GM18951 (cell line): Measurements from ENCODE around the gene KCNK16.
"Not testable (repeated sequence)": the region's sequence is repeated elsewhere in the genome, so short reads cannot be mapped to it uniquely, and the experiment has no call there.

Experiments
- POLR2A ChIP-seq: IDR thresholded peaks from 4 replicates; pipeline ENCODE4 v1.6.1; 2011; ENCODE audit warnings: mild to moderate bottlenecking; ENCODE audit not compliant: insufficient read length, insufficient read depth; ENCODE audit errors: extremely low read depth
- in situ Hi-C: fragments of 300-500 bp; cut with MboI; formaldehyde crosslinking; loops from one replicate; pipeline ENCODE4 v1.12.0; 2022; ENCODE audit warnings: low sequenced_read_pairs, mixed read lengths, inconsistent platforms; ENCODE audit not compliant: unreplicated experiment

Gene KCNK16

DNA sequence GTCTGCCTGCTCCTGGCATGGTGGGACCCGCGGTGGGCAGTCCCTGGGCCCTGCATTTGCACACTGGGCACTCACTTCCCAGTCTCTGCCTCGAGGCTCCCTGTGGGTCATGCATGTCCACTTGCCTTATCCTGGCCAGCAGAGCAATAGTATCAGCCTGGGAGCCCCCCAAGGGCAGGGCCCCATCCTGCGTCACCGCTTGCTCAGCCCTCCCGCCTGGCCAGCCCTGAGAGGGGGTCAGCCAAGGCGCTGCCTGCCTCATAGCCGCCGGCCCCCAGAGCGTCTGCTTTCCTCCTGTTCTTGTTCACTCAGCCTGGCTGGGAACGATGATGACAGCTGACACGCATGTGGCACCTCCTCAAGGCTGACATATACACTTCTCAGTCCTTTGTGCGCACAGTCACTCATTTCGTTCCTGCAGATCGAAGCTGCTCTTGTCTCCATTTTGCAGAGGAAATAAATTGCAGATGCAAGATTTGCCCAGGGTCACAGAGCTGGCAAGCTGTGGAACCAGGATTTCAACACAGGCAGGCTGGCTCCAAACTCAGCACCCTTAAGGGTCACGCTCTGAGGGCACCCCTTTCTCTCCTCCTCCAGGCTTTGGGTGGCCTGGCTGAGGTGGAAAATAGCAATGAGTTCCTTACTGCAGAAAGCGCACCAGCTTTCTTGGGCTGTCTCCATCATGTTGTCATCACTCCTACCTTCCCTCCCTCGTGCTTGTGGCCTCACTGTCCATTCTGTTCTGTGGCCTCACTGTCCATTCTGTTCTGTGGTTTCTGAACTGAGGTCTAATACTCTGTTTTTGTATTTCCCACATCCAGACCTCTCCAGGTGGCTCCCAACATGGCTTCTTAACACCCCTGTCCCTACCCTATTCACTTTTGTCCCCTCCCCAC, 25.5 kb downstream of the KCNK16 start:
- TF ChIP-seq POLR2A = no peak
- in situ Hi-C loops = no loop called here

DNA sequence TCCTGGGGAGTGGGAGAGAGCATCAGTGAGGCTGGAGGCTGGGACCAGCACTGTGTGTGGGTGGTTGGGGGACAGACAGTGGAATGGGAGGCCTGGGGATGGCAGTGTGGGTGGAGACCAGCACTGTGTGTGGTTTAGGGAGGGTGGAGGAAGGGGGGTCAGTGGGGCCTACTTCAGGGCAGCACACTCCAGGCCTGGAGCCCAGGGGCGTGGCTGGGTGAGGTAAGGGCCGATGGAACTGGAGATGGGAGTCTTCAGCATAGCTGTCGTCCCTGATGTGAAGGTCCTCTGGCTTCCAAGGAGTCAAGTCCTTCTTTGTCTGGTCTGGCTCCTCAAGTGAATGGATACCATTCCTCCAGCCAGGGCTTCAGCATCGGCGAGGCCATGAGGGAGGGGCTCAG, 26.9 kb downstream of the KCNK16 start:
- TF ChIP-seq POLR2A = no peak
- in situ Hi-C loops = no loop called here

DNA sequence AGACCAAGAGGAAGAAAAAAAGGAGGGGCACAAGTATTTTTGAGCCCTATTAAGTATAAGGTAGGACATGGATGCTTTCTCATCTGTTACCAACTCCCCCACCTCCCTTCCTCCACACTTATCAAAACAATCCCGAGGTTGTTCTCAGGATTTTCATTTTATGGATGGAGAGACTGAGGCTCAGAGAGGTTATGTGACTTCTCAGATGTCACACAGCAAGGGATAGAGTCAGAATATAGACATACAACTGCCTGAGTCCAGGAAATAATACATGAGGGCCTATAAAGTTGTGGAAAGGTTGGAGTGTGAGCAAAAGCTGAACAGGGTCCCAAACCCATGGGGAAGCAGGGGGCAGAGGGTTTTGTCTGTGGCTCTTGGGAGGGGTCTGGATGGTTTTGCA, 27.6 kb downstream of the KCNK16 start:
- in situ Hi-C loops = no loop called here
- no peak for TF ChIP-seq POLR2A

DNA sequence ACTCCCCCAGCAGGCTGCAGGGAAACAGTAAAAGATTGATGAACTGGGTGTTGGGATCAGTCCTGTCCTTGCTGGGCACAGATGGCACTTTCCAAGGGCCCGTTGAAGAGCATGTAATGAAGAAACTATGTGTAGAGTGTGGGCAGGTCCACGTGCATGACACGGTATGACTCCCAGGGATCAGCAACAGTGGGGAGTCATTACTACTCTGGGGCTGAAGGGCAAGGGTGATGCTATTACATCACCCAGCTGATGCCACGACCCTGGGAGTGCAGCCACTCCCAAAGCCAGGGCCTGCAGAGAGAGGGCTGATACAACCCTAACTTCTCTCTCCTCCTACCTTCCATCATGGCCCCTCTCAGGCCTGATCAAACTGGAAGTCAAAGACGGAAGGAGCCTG, 28.4 kb downstream of the KCNK16 start:
- in situ Hi-C loops = no loop called here
- no peak for TF ChIP-seq POLR2A

DNA sequence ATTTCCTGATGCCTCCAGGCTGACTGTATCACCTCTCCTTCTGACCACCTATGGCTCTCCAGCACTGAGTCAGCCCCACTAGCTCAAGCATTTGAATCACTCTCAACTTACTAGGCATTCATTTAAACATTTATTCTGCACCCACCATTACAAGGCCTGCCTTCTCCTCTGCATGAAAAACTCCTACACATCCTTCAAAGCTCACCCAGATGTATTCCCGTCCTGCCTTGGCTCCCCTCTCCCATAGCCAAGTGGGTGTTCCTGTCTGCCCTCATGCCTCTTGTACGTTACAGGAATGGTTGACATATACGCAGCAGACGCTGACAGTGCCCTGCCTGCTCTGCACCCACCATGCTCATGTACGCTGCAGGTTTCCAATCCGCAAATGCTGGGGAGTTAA, 29.9 kb downstream of the KCNK16 start:
- TF ChIP-seq POLR2A = no peak
- in situ Hi-C loops = no loop called here

DNA sequence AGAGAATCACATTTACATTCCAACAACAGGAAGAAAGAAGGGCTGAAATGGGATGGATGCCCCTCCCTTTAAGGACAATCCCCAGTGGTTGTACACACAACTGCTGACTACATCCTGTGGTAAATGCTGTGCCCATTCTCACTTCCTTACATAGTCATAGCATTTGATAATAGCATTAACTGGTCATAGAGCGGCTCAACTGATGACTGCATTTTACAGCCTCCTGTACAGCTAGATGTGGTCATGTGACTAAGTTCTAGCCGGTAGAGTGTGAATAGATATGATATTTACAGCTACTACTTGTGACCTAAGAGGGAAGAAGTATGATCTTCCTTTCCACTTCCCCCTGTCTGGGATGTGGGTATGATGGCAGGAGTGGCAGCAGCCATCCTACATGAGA, 33.0 kb downstream of the KCNK16 start:
- TF ChIP-seq POLR2A = no peak

DNA sequence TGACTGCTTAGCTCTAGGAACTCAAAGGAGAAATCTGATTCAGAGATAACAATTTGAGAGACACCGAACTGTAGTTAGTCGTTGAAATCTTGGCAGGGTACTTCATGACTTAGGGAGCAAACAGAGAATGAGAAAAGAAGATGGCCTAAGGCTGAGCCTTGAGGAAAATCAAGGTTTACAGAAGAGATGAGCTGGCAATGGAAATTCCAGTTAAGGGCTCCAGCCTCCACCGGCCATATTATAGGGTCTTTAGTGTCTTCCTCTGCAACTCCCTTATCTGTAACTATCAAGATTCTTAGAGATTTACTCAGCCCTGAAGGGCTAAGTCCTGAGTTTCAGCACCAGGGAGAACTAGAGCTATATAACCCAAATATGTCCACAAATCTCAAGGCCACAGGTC, 34.9 kb downstream of the KCNK16 start:
- in situ Hi-C loops = no loop called here
- no peak for TF ChIP-seq POLR2A

More for the DNA sequence above, 33.0 kb downstream of the KCNK16 start:
- in situ Hi-C loops = no loop called here

DNA sequence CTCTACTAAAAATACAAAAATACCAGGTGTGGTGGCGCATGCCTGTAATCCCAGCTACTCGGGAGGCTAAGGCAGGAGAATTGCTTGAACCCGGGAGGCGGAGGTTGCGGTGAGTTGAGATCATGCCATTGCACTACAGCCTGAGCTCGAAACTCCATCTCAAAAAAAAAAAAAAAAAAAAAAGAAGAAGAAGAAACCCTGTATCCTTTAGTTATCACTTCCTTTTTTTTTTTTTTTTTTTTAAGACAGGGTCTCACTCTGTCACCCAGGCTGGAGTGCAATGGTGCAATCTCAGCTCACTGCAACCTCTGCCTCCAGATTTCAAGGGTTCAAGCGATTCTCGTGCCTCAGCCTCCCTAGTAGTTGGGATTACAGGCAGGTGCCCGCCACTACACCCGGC, 35.9 kb downstream of the KCNK16 start:
- in situ Hi-C loops = not testable (repeated sequence)

DNA sequence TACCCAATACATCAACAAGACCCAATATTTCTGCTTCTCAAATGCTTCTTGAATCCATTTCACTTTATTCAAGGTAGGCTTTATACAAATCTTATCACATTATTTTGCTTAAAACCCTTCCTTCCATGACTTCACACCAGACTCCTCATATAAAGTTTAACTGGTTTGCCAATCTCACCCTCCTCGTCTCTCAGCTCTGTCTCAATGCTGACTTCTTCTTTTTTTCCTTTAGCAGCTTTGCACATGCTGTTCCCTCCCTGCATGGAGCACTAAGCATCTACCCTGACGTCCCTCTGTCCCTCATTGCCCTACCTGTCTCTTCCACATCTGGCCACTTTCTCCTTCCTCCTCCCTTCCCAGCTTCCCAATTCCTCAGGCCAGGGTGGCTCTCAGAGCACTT, 39.7 kb downstream of the KCNK16 start:
- in situ Hi-C loops = no loop called here
- TF ChIP-seq POLR2A = no peak

DNA sequence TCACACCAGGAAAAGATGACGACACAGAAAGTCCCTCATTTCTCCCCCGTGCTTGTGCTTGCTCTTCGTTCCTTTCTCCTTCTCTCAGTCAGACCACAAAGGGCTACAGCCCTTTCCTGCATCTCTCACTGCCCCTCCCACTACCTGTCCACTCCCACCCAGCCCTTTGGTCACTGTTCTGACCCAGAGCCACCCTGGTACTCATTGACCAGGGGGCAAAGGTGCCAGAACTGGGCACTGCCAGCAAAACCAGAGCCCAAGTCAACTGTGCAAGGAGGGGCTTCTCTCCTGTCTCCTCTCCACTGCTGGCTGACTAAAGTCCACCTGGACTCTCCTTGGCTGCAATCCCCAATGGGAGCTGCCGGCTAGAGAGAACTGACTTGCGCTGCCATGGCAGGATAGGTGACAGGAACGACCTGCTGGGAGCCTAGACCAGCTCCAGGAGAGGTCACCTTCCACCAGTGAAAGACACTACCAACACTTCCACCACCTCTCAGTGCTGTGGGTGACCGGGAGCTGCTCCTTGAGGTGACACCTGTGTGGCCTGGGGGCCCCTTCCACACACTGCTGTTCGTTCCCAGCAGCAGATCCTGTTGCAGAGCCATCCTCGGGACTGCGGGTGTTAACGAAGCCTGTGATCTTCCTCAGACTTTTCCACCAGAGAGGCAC, 41.1 kb downstream of the KCNK16 start:
- no peak for TF ChIP-seq POLR2A
- in situ Hi-C loops = no loop called here

DNA sequence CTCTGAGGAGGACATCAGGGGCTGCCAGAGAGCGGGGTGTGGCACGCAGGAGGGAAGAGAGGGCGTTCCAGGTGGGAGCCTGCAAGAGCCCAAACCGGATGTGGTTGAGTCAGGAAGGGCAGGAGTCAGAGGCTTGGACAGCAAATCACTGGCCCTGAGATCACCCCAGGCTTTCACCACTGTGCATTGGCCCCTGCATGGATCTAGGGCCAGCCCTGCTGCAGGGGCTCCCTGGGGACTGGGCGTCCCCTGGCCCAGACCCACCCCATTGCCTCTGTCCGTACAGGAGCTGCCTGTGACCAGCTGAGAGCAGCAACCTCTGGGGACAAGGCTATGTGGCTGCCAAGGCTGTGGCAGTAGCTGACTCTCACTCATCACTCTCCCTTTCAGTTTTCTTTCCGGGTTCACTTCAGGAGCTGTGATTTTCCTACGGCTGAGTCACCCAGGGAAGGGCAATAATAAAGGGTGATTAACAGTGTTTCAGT, 42.2 kb downstream of the KCNK16 start:
- in situ Hi-C loops = no loop called here
- no peak for TF ChIP-seq POLR2A

DNA sequence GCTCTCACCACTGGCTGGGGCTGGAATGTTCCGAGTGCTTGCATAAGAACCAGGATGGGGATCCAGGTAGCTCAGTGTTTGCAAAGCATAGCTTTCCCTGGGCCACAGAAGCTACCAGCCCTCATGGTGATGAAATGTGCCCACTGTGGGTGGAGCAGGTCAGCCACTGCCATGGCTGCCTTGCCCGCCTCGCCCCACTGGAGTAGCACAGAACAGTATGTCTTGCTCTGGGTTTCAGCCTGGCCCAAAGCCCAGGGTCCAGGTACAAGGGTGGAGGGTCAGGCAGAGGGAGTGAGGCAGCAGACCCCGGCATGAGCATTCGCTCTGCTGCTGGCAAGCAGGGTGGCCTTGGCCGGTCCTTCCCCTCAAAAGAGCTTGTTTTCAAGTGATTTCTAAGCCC, 43.0 kb downstream of the KCNK16 start:
- in situ Hi-C loops = no loop called here
- TF ChIP-seq POLR2A = no peak

DNA sequence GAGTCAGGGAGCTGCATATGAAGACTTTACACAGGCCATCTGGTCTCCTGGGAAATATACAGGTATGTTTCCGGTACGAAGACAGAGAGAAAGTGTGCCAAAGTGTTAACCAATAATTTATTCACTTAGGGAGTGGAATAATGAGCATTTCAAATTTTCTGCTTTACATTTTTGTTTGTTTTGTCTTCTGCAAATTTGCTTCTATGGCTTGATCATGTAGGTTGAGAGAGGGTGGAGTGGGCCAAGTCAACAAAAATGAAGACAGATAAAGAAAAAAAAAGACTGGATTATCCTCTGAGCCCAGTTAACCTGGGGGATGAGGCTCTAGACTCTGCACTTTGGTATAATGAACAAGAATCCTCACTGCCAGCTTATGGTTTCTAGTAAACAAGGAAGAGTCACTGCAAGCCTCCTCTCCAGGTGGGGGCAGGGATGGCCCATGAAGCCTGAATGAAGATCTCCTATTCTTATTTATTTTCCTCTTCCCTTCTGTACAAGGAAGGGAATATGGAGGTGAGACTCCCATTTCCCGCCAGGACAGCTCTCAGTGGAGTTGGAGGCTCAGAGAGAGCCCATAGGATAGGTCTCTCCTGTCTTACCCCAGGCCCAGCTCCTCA, 46.0 kb downstream of the KCNK16 start:
- in situ Hi-C loops = no loop called here
- TF ChIP-seq POLR2A = no peak

DNA sequence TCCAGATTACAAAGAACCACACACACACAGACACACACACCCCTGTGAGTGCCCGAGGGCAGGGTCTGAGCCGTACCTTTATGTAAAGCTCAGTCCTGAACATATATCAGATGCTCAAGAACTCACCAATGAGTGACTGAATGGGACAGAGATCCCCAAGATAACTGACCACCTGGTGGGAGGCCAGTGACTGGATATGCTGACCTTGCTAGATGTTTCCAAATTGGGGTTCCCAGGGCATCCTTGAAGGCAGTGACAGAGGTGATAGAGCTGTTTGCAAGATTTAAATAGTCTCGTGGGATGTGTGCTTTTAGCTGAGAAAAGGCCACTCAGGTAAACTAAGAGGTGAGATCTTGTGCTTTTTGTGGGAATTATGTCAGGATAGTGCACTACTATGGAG, 47.6 kb downstream of the KCNK16 start:
- in situ Hi-C loops = no loop called here
- no peak for TF ChIP-seq POLR2A

DNA sequence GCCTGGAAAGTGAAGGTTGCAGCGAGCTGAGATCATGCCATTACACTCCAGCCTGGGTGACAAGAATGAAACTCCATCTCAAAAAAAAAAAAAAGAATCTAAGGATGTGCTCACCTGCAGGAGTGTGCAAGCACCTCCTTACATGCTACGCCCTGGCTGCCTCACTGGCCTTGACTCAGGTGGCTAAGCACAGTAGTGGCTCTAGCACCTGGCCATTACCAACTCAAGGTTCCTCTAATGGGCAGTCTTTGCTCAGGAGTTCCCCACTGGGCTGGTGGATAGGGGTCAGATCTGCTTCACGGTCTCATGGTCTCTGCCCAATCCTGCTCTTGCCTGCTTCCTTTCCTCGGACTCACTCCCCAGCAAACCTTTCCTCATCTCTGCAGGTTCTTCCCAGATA, 48.0 kb downstream of the KCNK16 start:
- no peak for TF ChIP-seq POLR2A
- in situ Hi-C loops = no loop called here
